ENCODE measurements around the gene MAP4.

The MAP4 gene

DNA sequence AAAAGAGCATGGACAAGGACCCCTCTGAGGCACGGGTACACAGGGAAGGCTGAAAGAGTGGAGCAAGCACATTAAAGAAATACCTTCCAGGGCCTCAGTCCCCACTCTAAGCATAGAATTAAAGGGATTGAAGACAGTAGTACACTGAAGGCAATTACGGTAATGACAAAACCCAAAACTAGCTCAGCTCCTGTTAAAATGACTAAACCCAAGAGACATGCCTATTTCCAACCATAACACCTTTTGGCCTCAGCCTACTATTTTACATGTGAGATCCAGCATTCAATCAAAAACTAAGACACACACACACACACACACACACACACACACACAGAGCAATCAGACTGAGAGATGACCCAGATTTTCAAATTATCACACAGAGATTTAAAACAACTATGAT, 19.8 kb downstream of the MAP4 start:
- no peak for TF ChIP-seq GATA2 (IDR thresholded peaks at IDR 0.05; ENCODE audit: low read depth, low read length)
- no peak for TF ChIP-seq GATA3 (IDR thresholded peaks at IDR 0.05; ENCODE audit: low read depth, low read length)

- TF ChIP-seq GATA2 (IDR thresholded peaks at IDR 0.05; ENCODE audit: low read depth, low read length), result no peak
- no peak for TF ChIP-seq GATA3 (IDR thresholded peaks at IDR 0.05; ENCODE audit: low read depth, low read length)
Observed at GRCh38 chr3:47994180-47994579, 22.0 kb downstream of the MAP4 start.

- no peak for TF ChIP-seq GATA2 (IDR thresholded peaks at IDR 0.05; ENCODE audit: low read depth, low read length)
Observed at GRCh38 chr3:47991341-47991740, 24.9 kb downstream of the MAP4 start.

DNA sequence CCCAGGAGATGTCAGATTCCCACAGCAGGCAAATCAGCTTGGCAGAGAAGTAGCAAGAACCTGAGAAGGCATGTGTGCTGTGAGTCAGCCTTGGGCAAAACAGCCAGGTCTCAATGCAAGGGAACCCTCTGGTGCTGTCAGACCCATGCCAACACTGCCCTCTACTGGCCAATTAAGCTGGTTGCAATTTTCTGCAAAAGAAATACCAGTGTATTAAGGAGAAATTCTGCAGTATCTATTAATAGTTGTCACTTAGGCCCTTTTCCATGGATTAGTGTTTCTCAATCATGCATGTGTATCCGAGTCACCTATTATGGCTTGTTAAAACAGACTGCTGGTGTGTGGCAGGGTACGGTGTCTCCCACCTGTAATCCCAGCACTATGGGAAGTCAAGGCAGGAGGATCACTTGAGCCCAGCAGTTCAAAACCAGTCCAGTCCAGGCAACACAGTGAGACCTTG, 26.2 kb downstream of the MAP4 start:
- no peak for TF ChIP-seq GATA2 (IDR thresholded peaks at IDR 0.05; ENCODE audit: low read depth, low read length)
- TF ChIP-seq GATA3 (IDR thresholded peaks at IDR 0.05; ENCODE audit: low read depth, low read length), result no peak

DNA sequence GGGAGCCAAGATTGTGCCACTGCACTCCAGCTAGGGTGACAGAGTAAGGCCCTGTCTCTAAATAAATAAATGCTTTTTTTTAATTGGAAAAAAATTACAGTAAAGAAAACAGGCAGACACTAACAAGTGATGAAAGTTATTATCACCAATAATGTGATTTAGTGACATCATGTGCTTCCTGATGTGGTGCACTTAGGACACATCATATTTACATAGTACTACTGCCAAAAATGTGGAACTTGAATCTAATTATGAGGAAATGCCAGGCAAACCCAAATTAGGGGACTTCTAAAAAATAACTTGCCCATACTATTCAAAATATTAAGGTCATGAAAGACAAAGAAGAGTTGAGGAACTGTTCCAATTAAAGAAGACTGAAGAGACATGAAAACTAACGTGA, 30.8 kb downstream of the MAP4 start:
- TF ChIP-seq GATA2 (IDR thresholded peaks at IDR 0.05; ENCODE audit: low read depth, low read length), result no peak
- no peak for TF ChIP-seq GATA3 (IDR thresholded peaks at IDR 0.05; ENCODE audit: low read depth, low read length)

DNA sequence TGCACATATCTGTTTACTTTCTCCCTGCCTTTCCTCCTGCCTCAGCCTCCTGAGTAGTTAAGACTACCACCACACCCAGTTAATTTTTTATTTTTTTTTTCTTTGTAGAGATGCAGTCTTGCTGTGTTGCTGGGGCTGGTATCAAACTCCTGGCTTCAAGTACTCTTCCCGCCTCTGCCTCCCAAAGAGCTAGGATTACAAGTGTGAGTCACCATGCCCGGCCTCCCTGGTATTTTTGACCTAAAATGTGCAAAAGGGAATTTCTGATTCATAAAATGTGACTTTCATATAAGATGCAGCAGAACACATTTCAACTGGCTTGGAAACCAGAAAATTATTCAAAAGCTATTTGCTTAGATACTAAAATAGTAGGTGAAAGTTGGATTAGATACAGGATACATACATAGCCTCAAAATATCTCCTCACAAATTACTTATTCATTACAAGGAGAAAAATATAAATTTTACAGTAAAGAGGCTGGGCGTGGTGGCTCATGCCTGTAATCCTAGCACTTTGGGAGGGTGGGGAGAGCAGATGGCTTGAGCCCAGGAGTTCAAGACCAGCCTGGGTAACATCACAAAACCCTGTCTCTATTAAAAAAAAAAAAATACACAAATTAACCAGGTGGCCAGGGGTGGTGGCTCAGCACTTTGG, 32.0 kb downstream of the MAP4 start:
- no peak for TF ChIP-seq GATA2 (IDR thresholded peaks at IDR 0.05; ENCODE audit: low read depth, low read length)
- no peak for TF ChIP-seq GATA3 (IDR thresholded peaks at IDR 0.05; ENCODE audit: low read depth, low read length)

GRCh38 chr3:47980795-47981194, 35.4 kb downstream of the MAP4 start:
- TF ChIP-seq GATA2 (IDR thresholded peaks at IDR 0.05; ENCODE audit: low read depth, low read length) (no peak), GATA3 (IDR thresholded peaks at IDR 0.05; ENCODE audit: low read depth, low read length) (no peak)

DNA sequence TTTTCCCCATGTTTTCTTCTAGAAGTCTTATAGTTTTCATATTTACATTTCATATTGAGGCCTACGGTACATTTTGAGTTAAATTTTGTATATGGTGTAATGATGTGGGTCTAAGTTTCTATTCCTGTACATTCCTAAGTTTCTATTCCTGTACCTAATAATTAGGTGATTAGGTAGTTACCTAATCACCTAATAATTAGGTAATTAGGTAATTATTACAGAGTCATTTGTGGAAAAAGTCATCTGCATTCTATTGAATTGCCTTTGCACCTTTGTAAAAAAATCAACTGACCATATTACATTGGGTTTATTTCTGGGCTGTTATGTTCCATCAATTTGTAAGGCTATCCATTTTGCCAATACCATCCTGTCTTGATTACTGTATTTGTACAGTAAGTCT, 37.1 kb downstream of the MAP4 start:
- TF ChIP-seq GATA3 (IDR thresholded peaks at IDR 0.05; ENCODE audit: low read depth, low read length), result no peak
- no peak for TF ChIP-seq GATA2 (IDR thresholded peaks at IDR 0.05; ENCODE audit: low read depth, low read length)

DNA sequence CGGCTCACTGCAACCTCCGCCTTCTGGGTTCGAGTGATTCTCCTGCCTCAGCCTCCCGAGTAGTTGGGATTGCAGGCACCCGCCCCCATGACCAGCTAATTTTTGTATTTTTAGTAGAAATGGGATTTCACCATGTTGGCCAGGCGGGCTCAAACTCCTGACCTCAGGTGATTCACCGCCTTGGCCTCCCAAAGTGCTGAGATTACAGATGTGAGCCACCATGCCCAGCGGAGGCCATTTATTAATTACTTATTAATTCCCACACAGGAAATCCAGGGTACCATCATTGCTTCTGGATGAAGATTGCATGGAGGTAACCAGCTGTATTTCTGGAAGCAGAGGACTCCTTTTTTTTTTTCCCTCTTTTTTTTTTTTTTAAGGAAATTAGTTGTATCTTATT, 37.8 kb downstream of the MAP4 start:
- TF ChIP-seq GATA3 (IDR thresholded peaks at IDR 0.05; ENCODE audit: low read depth, low read length), result no peak
- no peak for TF ChIP-seq GATA2 (IDR thresholded peaks at IDR 0.05; ENCODE audit: low read depth, low read length)

- TF ChIP-seq GATA2 (IDR thresholded peaks at IDR 0.05; ENCODE audit: low read depth, low read length), result no peak
- no peak for TF ChIP-seq GATA3 (IDR thresholded peaks at IDR 0.05; ENCODE audit: low read depth, low read length)
Observed at GRCh38 chr3:47976135-47976732, 40.0 kb downstream of the MAP4 start.

- TF ChIP-seq GATA2 (IDR thresholded peaks at IDR 0.05; ENCODE audit: low read depth, low read length), result no peak
- TF ChIP-seq GATA3 (IDR thresholded peaks at IDR 0.05; ENCODE audit: low read depth, low read length), result no peak
Observed at GRCh38 chr3:47974974-47975470, 41.2 kb downstream of the MAP4 start.

GRCh38 chr3:47971081-47971480, 45.1 kb downstream of the MAP4 start:
- TF ChIP-seq GATA2 (IDR thresholded peaks at IDR 0.05; ENCODE audit: low read depth, low read length) (no peak), GATA3 (IDR thresholded peaks at IDR 0.05; ENCODE audit: low read depth, low read length) (no peak)

DNA sequence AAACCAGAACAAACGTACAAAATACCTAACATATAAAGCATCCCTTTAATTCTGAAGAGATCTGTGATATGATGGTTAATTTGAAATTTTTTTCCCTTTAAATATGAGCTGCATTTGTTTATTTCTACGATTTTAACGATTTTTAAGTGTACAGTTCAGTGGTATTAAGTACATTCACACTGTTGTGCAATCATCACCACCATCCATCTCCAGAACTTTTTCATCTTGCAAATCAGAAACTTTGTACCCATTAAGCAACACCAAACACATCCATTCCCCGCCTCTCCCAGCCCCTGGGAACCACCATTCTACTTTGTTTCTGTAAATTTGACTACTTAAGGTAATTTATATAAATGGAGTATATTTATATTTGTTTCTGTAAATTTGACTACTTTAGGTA, 51.5 kb downstream of the MAP4 start:
- TF ChIP-seq GATA2 (IDR thresholded peaks at IDR 0.05; ENCODE audit: low read depth, low read length) (no peak), GATA3 (IDR thresholded peaks at IDR 0.05; ENCODE audit: low read depth, low read length) (no peak)

DNA sequence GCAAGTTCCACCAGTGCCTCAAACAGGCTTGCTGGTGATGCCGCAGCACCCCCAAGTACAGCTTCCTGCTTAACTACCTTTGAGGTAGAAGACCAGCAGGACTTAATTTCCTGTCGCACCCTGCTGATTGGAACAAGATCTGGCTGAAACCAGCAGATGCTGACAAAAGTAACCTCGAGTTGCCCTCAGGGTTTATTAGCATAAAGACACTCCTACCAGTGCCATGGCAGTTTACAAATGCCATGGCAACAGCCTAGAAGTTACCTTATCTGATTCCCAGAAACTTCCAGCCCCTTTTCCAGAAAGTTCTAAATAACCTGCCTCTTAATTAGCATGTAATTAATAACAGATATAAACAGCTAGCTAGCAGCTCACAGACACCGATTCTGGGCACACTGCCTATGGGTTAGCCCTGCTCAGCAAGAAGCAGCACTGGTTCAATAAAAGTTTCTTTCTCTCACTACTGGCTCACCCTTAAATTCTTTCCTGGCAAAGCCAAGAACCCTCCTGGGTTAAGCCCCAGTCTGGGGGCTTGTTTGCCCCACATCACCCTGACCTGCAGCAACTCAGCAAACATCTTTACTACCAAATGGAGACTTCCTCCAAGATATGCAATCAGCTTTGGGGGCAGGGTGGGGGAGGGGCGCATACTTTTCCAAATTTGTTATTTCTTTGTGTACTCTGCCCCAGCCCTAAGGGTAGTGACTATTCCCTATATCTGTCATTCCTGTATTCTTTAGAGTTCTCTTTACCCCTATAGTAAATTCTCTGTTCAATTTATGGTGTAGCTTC, 54.2 kb downstream of the MAP4 start:
- peak; percentile 38; the same call in 1 of the 2 replicates for TF ChIP-seq GATA3 (IDR thresholded peaks at IDR 0.05; ENCODE audit: low read depth, low read length)
- TF ChIP-seq GATA2 (IDR thresholded peaks at IDR 0.05; ENCODE audit: low read depth, low read length), result peak; percentile 71

- TF ChIP-seq GATA3 (IDR thresholded peaks at IDR 0.05; ENCODE audit: low read depth, low read length) (no peak), GATA2 (IDR thresholded peaks at IDR 0.05; ENCODE audit: low read depth, low read length) (no peak)
Observed at GRCh38 chr3:47961036-47961435, 55.2 kb downstream of the MAP4 start.
